HG02938 (cell line): ENCODE measurements around the gene SUPT3H.

Experiments
- ATAC-seq: cut with Tn5 transposase; IDR thresholded peaks from one replicate; pipeline ENCODE4 v1.9.1; 2021; ENCODE audit warnings: mild to moderate bottlenecking, moderate library complexity; ENCODE audit not compliant: unreplicated experiment

The SUPT3H gene

DNA sequence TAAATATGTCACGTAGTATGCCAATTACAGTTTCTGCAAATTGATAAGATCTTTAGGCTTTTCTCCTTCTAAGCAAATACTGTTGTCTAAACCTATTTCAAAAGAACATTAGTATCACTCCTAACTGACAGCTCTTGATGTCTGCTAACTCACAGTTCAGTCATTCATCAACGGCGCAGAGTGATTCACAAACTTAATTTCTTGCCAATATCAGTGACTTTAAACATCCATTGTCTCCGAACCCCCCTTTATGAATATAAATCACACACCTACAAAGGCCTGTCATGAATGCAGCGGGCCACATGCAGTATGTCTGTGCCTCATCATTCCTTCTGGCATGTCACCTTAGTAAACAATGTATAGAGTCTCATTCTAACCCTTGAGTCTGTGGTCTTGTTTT lies 569.6 kb downstream of the SUPT3H start:
- ATAC-seq: no peak

DNA sequence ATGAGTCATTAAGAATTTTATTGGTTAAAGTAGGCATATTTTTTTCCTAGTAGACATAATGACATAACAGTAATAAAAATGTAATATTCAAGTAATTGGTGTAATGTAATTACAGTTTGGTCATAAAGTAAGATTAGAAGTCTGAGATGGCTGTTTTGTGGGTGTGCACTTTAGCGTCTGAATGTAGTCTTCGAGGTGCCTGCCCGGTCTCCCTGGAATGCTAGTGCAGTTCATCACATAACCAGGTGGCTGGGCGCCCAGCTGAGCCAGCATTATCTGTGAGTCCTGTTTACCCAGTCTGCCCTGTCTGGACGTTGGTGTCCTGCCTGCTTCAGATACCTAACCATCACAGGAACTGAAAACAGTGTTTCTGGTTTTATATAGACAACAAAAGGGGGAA lies 571.1 kb downstream of the SUPT3H start:
- ATAC-seq: no peak

DNA sequence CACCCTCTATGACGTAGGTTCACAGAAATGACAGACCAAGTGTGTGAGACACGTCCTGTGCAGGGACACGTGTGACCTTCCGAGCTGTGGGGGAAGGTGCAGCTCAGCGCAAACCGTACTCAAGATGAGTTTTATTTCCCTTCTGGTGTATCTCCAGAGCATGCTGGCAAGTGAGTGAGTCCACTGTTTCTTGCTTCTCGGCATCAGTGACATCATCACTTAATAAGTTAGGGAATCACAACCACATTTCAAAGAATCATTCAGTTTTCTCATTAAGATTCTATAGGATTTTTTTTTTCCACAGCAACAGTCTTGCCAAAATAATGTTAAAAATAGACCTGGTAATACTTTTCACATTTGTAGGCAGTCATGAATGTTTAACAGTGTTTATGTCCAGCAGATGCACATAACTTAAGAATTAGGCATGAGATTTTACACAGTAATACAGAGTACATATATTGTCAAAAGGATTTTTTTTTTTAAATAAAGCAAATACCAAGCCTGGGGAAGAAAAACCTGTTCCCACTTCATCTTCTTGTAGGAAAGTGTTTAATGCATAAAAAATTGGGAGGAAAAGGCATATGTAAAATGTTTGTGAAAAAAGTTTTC lies 572.4 kb downstream of the SUPT3H start:
- ATAC-seq: no peak

DNA sequence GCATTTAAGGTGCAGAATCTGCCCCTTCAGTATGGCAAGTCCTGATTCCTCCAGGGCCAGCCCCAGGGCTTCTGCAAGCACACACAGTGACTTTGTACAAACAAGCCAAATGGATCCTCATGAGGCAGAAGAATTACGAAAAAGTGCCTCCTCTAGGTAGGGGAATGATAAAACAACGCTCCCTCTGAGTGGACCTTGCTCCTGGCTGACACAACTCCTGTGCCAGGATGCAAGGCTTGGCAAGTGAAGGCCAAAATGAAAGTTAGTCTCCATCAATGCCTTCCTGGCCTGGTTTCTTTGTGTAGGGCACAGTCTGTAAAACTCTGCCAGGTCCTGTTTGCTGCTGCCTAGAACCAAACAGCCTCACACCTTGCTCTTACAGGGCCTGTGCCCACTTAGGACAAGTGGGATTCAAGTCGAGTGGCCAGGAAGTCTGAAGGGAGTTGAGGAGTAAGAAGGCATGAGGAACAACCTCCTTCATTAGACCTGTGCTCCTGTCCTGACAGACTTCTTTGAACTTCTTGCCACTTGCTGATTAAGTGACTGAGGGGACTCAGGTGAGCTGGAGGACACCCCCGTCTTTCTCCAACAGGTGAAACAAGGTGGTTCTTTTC lies 573.1 kb downstream of the SUPT3H start:
- no peak for ATAC-seq

DNA sequence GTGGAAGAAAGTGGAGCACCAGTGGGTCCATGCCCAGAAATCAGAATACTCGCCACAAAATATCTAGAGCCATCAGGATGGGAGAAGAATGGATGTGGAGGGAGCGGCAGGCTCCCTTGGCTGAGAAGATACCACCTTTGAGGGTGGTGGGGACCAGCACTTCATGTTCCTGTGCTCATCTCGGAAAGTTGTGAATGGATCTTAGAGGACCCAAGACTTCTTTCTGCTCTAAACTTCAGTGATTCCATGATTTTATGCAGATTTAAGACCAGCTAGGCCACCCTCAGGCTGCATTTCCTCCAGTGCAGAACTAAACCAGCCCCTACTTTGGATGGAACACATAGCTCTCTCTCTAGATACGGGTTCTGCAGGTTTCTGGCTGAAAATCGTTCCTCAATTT lies 573.7 kb downstream of the SUPT3H start:
- ATAC-seq: no peak

DNA sequence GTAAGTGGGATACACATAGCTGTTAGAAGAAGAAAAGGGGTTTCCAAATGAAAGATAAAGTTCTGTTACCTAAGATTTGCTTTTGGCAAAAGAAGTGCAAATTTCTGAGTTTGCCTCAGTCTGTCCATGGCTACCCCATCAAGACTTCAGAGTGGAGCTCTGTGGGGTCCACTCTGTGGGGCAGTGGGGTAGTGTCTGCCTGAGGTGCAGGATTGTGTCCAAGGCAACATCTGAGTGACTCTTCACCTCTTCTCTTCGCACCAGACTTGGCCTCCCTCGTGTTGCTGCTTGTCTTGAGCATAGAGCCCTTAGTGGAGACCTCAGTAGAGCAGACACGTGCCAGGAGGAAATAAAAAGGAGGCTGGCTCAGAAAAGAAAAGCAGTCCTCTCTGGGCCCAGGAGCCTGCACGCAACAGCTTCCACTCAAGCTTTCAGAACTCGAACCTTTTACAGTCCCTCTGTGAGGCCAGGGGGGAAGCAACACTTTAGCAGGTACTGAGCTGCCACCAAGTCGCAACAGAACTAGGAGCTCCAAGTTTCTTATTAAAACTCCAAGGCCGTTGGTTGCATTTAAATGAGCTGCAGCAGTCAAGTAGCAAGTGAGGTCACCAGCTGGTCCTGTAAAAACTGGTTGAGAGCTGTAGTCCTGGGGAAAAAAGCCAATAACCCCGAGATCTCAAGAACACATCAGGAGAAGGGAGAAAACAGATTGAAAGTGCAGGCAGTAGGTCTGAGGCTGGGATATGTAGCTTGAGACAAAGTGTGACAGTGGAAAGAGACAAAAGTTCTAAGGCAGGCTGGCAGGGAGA lies 576.7 kb downstream of the SUPT3H start:
- ATAC-seq: no peak

DNA sequence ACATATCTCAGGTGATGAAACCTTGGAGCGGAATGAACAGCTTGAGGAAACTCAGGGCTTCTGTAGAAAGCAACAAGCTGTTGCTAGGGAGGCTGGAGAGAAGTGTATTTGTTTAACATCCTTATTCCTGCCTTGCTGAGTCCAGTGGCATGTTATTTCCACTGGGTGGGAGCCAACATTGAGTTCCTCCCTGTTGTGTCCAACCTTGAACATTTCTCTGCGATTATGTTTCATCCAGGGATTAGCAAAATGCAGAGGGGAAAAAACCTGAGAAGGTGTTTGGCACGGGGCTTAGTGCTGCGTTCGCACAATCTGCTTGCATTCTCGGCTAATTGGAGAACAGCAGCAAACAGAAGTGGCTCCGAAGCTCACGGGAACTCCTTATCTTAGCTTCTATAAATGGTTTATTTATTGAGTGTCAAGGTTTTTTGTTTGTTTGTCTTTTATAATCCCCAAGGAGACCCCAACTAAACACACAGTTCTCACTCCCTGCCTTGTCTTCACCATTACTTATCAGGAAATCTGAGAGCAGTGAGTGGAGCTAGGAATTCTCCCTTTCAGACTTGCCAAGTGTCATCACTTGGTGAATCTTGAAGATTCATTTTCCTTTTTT lies 577.5 kb downstream of the SUPT3H start:
- no peak for ATAC-seq

DNA sequence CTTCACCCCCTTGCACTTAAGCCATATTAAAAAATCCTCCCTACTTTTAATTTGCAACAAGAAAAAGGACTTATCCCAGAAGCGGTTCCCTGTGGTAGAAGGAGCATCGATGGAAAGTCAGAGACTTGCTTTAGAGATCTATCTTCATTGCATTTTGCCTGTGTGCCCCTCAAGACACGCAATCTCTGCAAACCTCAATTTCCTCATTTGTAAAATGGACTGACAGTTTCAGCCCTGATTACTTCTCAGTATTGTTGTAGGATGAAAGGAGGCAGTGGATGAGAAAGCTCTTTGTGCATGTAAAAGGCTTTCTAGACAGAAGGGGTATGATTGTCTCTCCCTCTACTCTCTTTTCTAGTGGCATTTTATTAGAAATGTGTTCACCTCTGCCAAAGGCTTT lies 580.0 kb downstream of the SUPT3H start:
- ATAC-seq: no peak

DNA sequence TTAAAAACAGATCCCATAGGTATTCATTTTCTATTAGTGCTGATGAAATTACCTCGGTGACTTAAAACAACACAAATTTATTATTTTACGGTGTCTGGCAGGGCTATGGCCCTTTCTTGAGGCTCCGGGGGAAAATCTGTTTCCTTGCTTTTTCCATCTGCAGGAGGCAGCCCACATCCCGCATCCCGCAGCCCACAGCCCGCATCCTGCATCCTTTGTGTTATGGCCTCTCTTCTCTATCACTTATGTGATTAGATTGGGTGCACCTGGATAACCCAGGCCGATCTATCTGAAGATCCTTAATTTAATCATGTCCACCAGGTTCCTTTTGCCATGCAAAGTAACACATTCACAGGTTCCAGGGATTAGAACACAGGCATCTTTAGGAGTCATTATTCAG lies 582.4 kb downstream of the SUPT3H start:
- no peak for ATAC-seq

DNA sequence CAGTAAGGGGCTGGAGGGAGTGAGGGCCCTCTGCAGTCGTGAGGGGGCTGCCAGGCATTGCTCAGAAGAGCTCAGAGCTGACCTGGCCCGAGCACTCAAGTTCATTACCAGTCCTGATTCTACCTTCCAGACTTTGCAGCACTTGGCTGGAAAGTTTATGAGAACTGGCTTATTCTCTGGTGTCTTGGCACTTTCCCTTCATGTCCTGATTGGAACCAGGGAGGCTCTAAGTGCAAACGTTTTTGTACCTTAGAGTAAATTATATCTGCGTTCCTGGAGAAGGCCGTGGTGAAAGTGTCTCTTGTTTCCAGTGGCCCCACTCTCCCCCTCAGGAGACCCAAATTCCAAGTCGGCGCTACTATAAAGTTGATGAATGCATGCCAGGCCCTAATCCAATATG lies 587.9 kb downstream of the SUPT3H start:
- ATAC-seq: no peak

DNA sequence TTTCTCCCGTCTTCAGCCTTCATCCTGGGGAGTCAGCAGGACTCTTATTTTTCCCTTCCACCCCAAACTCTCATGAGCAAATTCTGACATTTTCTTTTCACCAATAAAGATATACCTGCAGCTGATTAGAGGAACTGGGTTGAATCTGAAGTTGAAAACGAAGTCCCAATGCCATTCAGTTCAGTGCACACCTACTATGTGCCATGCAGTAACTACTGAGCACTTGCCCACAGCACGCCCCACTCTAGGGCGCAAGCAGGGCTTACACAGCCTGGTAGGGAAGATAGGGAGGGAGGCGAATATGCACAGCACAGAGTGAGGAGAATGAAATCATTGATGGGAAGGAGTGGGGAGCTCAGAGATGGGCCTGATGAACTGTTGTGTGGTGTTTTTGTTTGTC lies 588.7 kb downstream of the SUPT3H start:
- no peak for ATAC-seq

DNA sequence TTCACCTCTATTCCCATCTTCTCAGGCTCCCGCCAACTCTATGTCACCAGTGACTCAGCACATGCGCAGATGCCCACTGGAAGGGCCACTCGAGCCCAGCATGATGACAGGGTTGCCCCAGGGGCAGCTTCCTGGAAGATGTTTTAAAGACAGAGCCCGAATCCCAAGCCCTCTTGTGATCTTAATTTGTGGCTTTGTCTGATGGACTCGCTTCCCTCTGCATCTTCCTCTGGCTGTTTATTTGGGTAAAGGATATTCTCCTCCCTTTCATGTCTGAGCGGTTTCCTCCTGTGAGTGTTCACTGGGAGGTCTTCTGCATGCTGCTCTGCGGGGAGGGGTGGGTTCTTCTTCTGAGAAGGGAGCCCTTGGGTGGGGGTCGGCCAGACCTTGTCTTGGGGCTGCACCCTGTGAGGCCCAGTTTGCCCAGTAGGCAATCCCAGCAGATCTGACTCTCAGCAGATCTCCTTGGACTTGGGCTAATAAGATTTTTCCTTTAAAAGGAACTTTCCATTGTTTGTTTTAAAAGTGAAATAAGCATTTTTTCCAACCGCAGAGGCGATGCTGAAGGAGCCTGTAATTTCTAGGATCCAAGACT lies 589.2 kb downstream of the SUPT3H start:
- ATAC-seq: no peak

DNA sequence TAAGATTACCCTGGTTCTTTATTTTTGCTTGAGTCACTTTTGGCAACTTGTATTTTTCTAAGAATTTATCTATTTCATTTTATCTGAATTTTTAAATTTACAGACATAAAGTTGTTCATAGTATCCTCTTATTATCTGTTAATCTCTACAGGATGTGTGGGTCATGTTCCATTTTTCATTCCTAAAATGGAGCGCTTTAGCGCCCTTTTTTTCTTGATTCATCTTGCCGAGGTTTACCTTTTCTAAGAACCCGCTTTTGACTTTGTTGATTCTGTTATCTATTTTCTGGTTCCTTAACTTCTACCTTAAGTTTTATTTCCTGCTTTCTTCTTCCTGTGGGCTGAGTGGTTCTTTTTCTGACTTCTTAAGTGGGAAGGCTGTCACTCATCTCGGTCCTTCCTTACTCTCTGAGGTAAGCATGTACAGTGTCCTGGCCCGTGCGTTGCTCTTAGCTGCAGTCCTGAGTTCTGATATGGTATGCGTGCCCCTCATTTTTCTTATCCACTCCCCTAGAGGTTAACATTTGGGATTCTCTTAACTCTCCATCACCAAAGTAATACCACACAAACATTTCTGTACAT lies 590.4 kb downstream of the SUPT3H start:
- no peak for ATAC-seq

DNA sequence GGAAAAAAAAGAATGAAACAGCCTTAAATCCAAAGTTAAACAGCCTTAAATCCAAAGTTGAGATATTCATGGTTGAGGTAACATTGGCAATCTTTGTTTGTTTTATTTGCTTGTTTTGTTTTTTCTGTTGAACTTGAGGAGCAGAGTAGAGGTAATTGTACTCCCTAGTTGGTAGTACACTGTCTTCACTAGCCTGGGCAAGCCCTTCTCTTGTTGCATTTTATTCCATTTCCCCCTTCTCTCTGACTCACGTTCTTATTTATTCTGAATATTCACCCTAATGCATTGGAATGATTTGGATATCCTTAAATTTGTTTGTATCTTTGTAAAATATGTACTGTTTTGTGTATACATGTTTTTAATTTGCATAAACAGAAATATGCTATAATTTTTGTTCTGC lies 592.6 kb downstream of the SUPT3H start:
- ATAC-seq: no peak

DNA sequence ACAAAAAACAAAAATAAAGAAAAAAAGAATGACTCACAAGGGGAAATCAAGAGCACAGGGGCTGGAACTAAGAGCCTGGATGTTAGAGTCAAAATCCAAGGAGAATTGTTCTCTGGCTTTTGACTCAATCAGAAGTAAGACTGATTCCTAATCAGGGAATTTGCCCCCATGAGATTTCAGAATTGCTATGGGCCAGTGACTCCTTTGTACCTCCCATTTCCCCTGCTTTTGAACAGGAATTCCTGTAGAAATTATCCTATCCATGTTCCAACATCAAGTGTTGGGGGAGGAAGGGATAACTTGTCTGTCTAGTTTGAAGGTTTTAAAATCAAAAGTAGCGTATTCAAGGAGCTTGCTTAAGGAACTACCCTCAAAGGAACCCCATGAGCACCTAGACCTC lies 593.5 kb downstream of the SUPT3H start:
- ATAC-seq: no peak

DNA sequence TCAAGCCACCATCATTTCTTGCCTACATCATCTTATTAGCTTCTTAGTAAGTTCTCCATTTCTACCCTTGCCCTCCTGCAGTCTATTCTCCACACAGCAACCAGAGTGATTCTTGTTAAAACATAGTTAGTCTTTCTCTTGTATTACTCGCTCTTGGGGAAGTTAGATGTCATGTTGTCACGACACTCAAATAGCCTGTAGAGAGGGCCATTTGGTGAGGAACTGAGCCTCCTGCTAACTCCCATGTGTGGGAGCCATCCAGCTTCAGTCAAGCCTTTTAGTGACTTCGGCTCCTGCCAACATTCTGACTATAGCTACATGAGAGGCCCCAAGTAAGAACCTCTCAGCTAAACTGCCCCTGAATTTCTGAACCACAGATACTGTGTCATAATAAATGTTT lies 594.8 kb downstream of the SUPT3H start:
- no peak for ATAC-seq

DNA sequence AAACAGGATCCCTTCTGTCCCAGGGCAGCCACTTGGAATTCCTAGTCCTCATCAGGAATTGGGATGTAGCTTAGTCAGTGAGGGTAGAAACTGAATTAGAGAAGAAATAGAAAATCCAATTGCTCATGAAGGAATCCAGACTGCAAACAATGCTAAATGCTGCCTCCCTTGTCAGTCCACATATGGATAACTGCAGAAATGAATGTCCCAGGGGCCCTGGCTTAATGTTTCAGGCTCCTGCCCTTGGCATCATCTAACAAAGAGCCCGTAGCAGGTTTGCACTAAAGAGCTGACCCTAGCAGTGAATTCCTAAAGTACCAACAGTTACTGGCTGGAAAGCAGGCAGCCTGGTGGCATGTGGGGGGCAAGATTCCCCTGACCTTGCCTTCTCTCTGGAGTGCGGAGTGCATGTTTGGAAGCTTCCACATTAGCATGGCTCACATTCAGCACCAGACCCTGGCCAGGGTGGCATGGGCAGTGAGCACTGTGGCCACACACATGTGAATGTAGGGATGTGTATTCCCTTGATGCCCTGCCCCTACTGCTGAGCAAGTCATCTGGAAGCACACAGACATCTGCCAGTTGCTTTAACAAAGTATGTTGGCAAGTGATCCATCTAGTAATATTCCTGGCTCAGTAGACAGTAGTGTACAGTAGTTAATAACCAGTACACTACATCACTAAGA lies 595.7 kb downstream of the SUPT3H start:
- ATAC-seq: no peak

DNA sequence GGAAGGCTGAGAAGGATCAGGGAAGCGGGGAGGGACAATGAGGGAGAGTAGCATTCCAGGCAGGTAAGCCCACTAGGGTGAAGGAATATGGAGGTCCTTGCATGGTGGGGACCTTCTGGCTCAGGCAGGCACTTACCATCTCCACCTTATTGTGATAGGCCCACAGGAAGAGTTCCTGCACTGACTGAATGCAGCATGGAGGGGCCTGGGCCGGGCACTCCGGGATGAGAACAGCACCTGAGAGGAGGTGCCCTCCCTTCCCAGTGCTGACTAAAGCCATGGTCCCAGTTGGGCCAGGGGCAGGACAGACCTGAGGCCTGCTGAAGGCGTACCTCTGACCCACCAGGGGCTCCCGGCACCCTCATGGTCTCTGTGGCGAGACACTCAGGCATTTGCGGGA lies 597.6 kb downstream of the SUPT3H start:
- ATAC-seq: no peak

DNA sequence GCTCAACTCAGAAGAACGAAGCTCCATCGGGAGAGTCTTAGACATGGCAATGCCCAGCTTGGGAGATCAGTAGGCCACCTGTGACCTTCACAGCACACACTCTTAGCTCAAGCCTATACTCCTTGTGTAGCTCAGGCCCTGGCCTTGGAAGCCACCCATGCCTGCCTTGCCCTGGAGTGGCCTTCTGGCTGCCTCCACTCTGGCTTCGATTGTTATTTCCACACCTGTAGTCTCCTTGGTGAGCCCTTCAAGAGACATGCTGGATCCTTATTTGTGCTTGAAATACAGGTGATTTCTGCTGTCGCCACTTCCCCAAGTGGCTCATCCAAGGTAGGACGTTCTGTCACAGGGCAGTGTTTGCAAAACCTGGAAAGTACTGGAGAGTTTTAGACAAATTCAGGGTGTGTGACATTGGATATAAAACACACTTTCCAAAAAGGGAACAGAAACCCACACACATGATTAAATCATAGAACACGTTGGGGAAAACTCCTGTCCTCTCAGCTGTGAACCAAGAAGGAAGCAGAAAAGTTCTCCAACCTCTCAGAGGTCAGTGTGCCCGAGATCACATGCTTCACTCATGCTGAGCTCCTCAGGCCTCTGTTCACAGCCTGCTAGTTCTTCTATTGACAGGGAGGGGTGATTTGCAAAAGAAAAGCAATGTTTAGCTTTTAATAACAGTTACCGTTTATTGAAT lies 598.5 kb downstream of the SUPT3H start:
- ATAC-seq: peak; percentile 62
